A172 (cell line): ENCODE data around the gene FRAS1. TPM values are rescaled to one million over a fixed set of nuclear protein-coding genes. Genes with fewer than 3 reads are reported as not detected.

Source experiments
- DNase-seq: peaks from one replicate; pipeline ENCODE4 v3.0.0-alpha.2; 2015; ENCODE audit warnings: low spot score
- total RNA-seq: library from RNA; depleted of rRNA; stranded (reverse); fragments of >200 nt; shearing (Covaris generic); gene quantifications from 2 replicates; pipeline ENCODE4 v1.2.3, GENCODE V29; 2014; rRNA removed

The FRAS1 gene
- total RNA-seq, 1 experiment from 2014 or later = 0.81 TPM

GRCh38 chr4:78584863-78585547 lies 527.9 kb downstream of the FRAS1 start:
- DNase-seq = no peak

GRCh38 chr4:78585633-78586032 lies 528.5 kb downstream of the FRAS1 start:
- no peak for DNase-seq

DNA sequence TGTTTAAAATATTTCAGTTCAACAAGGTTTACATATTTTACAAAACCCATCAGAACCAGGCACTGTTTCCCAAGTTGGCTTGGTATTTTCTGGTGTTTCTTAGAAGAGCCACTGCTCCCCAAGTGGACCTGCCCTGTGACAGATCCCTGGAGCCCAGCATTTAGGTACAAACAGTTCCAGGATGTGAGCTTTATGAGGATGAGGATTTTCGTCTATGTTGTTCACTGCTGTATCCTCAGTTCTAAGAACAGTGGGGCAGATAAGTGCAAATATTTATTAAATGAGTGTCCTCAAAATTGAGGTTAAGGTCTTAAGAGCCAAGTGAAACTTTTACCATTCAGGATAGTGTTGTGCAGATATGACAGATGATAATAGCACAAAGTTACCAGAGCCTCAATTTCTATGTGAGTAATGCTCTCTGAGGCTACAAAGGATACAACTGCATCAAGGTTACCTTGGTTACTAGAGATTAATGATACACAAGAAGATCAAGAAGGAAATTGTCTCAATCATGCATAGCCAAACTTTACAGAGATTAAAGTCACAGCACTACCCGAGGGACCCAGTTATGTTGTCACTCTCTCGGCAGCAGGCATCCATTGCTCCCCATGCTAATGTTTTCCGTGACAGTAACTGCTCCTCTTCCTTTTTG lies 531.9 kb downstream of the FRAS1 start:
- no peak for DNase-seq

GRCh38 chr4:78591404-78591803 lies 534.3 kb downstream of the FRAS1 start:
- DNase-seq = no peak

- no peak for DNase-seq
Observed at GRCh38 chr4:78592088-78592783, 535.1 kb downstream of the FRAS1 start.

Other genes starting within 250 kb of the FRAS1 start
- gene CNOT6L, start 238.0 kb upstream of the FRAS1 start, total RNA-seq = 4.6 and 4.7 TPM in 2 replicates
- gene MRPL1, start 194.5 kb upstream of the FRAS1 start, total RNA-seq = 35.2 and 50.4 TPM in 2 replicates